ENCODE measurements around the gene GRAMD1B.
"Not testable (repeated sequence)": the region's sequence is repeated elsewhere in the genome, so short reads cannot be mapped to it uniquely, and the experiment has no call there.

GRAMD1B gene

GRCh38 chr11:123641495-123641840 lies 211.4 kb downstream of the GRAMD1B start:
- no peak for DNase-seq (ENCODE audit: low spot score)

GRCh38 chr11:123642435-123642834 lies 212.4 kb downstream of the GRAMD1B start:
- DNase-seq (ENCODE audit: low spot score): no peak

GRCh38 chr11:123645286-123645975 lies 215.4 kb downstream of the GRAMD1B start:
- DNase-seq (ENCODE audit: low spot score): no peak

GRCh38 chr11:123650901-123651300 lies 220.8 kb downstream of the GRAMD1B start:
- no peak for DNase-seq (ENCODE audit: low spot score)

GRCh38 chr11:123652599-123652998 lies 222.5 kb downstream of the GRAMD1B start:
- DNase-seq (ENCODE audit: low spot score): no peak

GRCh38 chr11:123653483-123653826 lies 223.4 kb downstream of the GRAMD1B start:
- DNase-seq (ENCODE audit: low spot score): peak; percentile 42

GRCh38 chr11:123653827-123654565 lies 223.9 kb downstream of the GRAMD1B start:
- DNase-seq (ENCODE audit: low spot score): no peak

GRCh38 chr11:123654566-123655081 lies 224.6 kb downstream of the GRAMD1B start, which contains the start of gene SCN3B:
Gene SCN3B, minus strand, starts transcription at chr11:123654624. Its CDS starts 823 bp downstream, at chr11:123653801.
- peak; percentile 39 for DNase-seq (ENCODE audit: low spot score)

GRCh38 chr11:123659311-123659710 lies 229.2 kb downstream of the GRAMD1B start:
- no peak for DNase-seq (ENCODE audit: low spot score)

GRCh38 chr11:123659965-123660364 lies 229.9 kb downstream of the GRAMD1B start:
- DNase-seq (ENCODE audit: low spot score): not testable (repeated sequence)

GRCh38 chr11:123665306-123665705 lies 235.2 kb downstream of the GRAMD1B start:
- no peak for DNase-seq (ENCODE audit: low spot score)

- no peak for DNase-seq (ENCODE audit: low spot score)
Observed at GRCh38 chr11:123670081-123670480, 240.0 kb downstream of the GRAMD1B start.

GRCh38 chr11:123671534-123671933 lies 241.5 kb downstream of the GRAMD1B start:
- no peak for DNase-seq (ENCODE audit: low spot score)

- no peak for DNase-seq (ENCODE audit: low spot score)
Observed at GRCh38 chr11:123672568-123672967, 242.5 kb downstream of the GRAMD1B start.

GRCh38 chr11:123674297-123674696 lies 244.2 kb downstream of the GRAMD1B start:
- DNase-seq (ENCODE audit: low spot score): no peak

Data from cerebellar cortex (tissue), 1 donor.